AG09319 (cell line): ENCODE measurements around the gene SCGB1C1.
"Not testable (repeated sequence)": the region's sequence is repeated elsewhere in the genome, so short reads cannot be mapped to it uniquely, and the experiment has no call there.

Experiments used
- DNase-seq: peaks from one replicate; pipeline ENCODE4 v3.0.0-alpha.2; 2010; ENCODE audit warnings: low read depth; ENCODE audit errors: extremely low read depth
- CTCF ChIP-seq: IDR thresholded peaks from 2 replicates; pipeline ENCODE4 v1.5.1; 2011; ENCODE audit warnings: low read depth, mild to moderate bottlenecking, inconsistent platforms, low read length, moderate library complexity

The SCGB1C1 gene

GRCh38 chr11:235997-236773 lies 43.3 kb downstream of the SCGB1C1 start, which contains the start of gene SIRT3:
Gene SIRT3, minus strand, starts transcription at chr11:236342. Its CDS starts 14 bp downstream, at chr11:236328.
- peak; percentile 35 for DNase-seq
- TF ChIP-seq CTCF: no peak

GRCh38 chr11:236774-237767 lies 44.2 kb downstream of the SCGB1C1 start, which contains the start of gene PSMD13:
Gene PSMD13, plus strand, starts transcription at chr11:236976. Its CDS starts 74 bp downstream, at chr11:237050.
- no peak for TF ChIP-seq CTCF
- peak; percentile 32 for DNase-seq

- DNase-seq: not testable (repeated sequence)
These were observed 45.5 kb downstream of the SCGB1C1 start for GRCh38 chr11:238346-238745.

GRCh38 chr11:240315-240714 lies 47.4 kb downstream of the SCGB1C1 start:
- TF ChIP-seq CTCF: no peak
- no peak for DNase-seq

- DNase-seq: no peak
- no peak for TF ChIP-seq CTCF
These were observed 48.8 kb downstream of the SCGB1C1 start for GRCh38 chr11:241634-242033.
